ENCODE measurements around the gene GPR149. TPM values are rescaled to one million over a fixed set of nuclear protein-coding genes. Genes with fewer than 3 reads are reported as not detected.
A peak's percentile ranks its signal among the peaks of the same experiment; 100 is the strongest.

Gene GPR149
- total and polyA plus RNA-seq, 2 donors from 2014 or later = not detected

- Histone ChIP-seq H3K4me1 (ENCODE audit: control insufficient read depth in 2 of 3, insufficient read depth in 2 of 3, low read depth in 1 of 3, low read length in 3 of 3) (no peaks in the 10 kb centered on the region), H3K9me3 (ENCODE audit: control insufficient read depth in 2 of 3, insufficient read depth in 1 of 3, low read length in 3 of 3) (no peaks in the 10 kb centered on the region), H3K27ac (ENCODE audit: low read depth in 2 of 2, low read length in 2 of 2) (no peak overlapping the region), H3K9ac (ENCODE audit: low read length in 3 of 3) (no peak overlapping the region), H3K36me3 (ENCODE audit: control insufficient read depth in 2 of 3, insufficient read depth in 3 of 3, low read length in 3 of 3) (no peaks in the 10 kb centered on the region), H3K4me3 (ENCODE audit: low read length in 3 of 3) (no peak overlapping the region), H3K27me3 (ENCODE audit: control insufficient read depth, insufficient read depth, low read length) (no peaks in the 10 kb centered on the region)
- DNase-seq (no peak), FAIRE-seq (no peak)
- intact Hi-C loops (cut with DNase I) = no loop called here
- TF ChIP-seq CTCF (IDR thresholded peaks at IDR 0.05; ENCODE audit: borderline replicate concordance, extremely low read depth, insufficient read depth) = no peak
Observed at GRCh38 chr3:154338570-154338969, 91.4 kb downstream of the GPR149 start.

DNA sequence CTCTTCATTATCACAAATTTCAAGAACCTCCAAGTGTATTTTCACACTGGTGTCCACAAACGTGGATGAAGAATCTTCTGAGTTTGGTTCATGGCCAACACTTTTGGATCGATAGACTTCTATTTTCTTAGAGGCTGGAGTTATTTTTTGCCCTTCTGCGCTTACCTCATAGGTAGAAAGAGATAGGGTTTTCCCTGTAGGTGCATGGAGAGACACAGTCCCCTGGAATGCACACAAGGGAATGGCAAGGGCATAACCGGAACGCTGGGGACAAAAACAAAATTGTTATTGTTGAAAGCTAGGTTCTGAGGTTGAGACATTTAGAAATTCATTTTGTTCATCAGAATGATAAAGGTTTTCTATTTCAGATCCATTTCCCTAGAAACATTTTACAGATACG is 92.0 kb downstream of the GPR149 start:
- Histone ChIP-seq H3K27me3 (ENCODE audit: control insufficient read depth, insufficient read depth, low read length) (no peaks in the 10 kb centered on the region), H3K9me3 (ENCODE audit: control insufficient read depth in 2 of 3, insufficient read depth in 1 of 3, low read length in 3 of 3) (no peaks in the 10 kb centered on the region), H3K27ac (ENCODE audit: low read depth in 2 of 2, low read length in 2 of 2) (no peak overlapping the region), H3K9ac (ENCODE audit: low read length in 3 of 3) (no peak overlapping the region), H3K4me3 (ENCODE audit: low read length in 3 of 3) (no peak overlapping the region), H3K36me3 (ENCODE audit: control insufficient read depth in 2 of 3, insufficient read depth in 3 of 3, low read length in 3 of 3) (no peaks in the 10 kb centered on the region), H3K4me1 (ENCODE audit: control insufficient read depth in 2 of 3, insufficient read depth in 2 of 3, low read depth in 1 of 3, low read length in 3 of 3) (no peaks in the 10 kb centered on the region)
- TF ChIP-seq CTCF (IDR thresholded peaks at IDR 0.05; ENCODE audit: borderline replicate concordance, extremely low read depth, insufficient read depth) = no peak
- intact Hi-C loops (cut with DNase I) = no loop called here
- DNase-seq (no peak), FAIRE-seq (no peak)

DNA sequence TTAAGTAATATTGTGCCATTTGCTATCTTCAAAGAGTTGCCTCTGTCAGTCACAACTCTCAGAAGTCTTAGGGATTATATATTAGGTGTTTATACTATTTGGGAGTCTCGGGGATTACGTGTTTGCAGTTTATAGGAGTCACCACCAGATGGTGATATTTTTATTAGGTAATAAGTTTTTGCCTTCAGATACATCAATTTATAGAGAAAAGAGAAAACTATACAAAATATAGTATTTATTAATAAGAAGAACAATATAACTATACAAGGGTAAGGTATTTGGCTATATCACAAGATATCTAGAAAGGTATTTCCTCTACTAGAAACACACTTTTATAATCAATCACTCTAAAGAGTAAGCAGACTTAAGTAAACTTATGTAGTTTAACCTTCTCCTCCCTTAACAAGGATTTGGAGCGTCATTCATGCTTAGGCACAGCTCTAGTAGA is 95.0 kb downstream of the GPR149 start:
- no peaks in the 10 kb centered on the region for H3K4me1 ChIP-seq (ENCODE audit: control insufficient read depth in 2 of 3, insufficient read depth in 2 of 3, low read depth in 1 of 3, low read length in 3 of 3)
- no peak overlapping the region for H3K9ac ChIP-seq (ENCODE audit: low read length in 3 of 3)
- H3K36me3 ChIP-seq (ENCODE audit: control insufficient read depth in 2 of 3, insufficient read depth in 3 of 3, low read length in 3 of 3) = no peaks in the 10 kb centered on the region
- FAIRE-seq = peak; percentile 95
- intact Hi-C loops (cut with DNase I) = no loop called here
- H3K27ac ChIP-seq (ENCODE audit: low read depth in 2 of 2, low read length in 2 of 2) = no peak overlapping the region
- peak; percentile 34 for TF ChIP-seq CTCF (IDR thresholded peaks at IDR 0.05; ENCODE audit: borderline replicate concordance, extremely low read depth, insufficient read depth)
- peak in 2 of 5 donors; percentile 49 to 54 for DNase-seq
- no peaks in the 10 kb centered on the region for H3K27me3 ChIP-seq (ENCODE audit: control insufficient read depth, insufficient read depth, low read length)
- H3K9me3 ChIP-seq (ENCODE audit: control insufficient read depth in 2 of 3, insufficient read depth in 1 of 3, low read length in 3 of 3) = no peaks in the 10 kb centered on the region
- H3K4me3 ChIP-seq (ENCODE audit: low read length in 3 of 3) = no peak overlapping the region

DNA sequence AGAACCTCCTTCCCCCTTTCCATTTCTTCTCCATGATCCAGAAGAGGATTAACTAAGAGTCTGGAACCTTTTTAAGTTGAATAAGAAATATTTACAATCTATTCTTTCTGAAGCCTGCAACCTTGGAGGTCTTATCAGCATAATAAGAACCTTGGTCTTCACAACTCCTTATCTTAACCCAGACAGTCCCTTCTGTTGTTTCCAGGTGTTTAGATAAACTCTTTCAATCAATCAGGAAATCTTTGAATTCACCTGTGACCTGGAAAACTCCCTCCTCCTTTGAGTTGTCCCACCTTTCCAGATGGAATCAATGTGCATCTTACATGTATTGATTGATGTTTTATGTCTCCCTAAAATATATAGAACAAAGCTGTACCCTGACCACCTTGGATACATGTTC is 102.1 kb downstream of the GPR149 start:
- intact Hi-C loops (cut with DNase I) = no loop called here
- Histone ChIP-seq H3K9ac (ENCODE audit: low read length in 3 of 3) (no peak overlapping the region), H3K27me3 (ENCODE audit: control insufficient read depth, insufficient read depth, low read length) (no peaks in the 10 kb centered on the region), H3K9me3 (ENCODE audit: control insufficient read depth in 2 of 3, insufficient read depth in 1 of 3, low read length in 3 of 3) (no peaks in the 10 kb centered on the region), H3K27ac (ENCODE audit: low read depth in 2 of 2, low read length in 2 of 2) (no peak overlapping the region), H3K36me3 (ENCODE audit: control insufficient read depth in 2 of 3, insufficient read depth in 3 of 3, low read length in 3 of 3) (no peaks in the 10 kb centered on the region), H3K4me3 (ENCODE audit: low read length in 3 of 3) (no peak overlapping the region), H3K4me1 (ENCODE audit: control insufficient read depth in 2 of 3, insufficient read depth in 2 of 3, low read depth in 1 of 3, low read length in 3 of 3) (no peaks in the 10 kb centered on the region)
- FAIRE-seq = no peak
- TF ChIP-seq CTCF (IDR thresholded peaks at IDR 0.05; ENCODE audit: borderline replicate concordance, extremely low read depth, insufficient read depth) = no peak
- DNase-seq = no peak
